ENCODE results near the gene MYO7A. TPM values are rescaled to one million over a fixed set of nuclear protein-coding genes. Genes with fewer than 3 reads are reported as not detected.

MYO7A gene
- 2.2 TPM for polyA plus RNA-seq (2013, experiment 1 of 2)
- 1.3 TPM for polyA plus RNA-seq (2013, experiment 2 of 2)

- no peaks in the 10 kb centered on the region for H3K9me3 ChIP-seq (ENCODE audit: insufficient read depth, low read depth, low read length)
- no peaks in the 10 kb centered on the region for H3K27me3 ChIP-seq (ENCODE audit: insufficient read depth, low read length)
- no peaks in the 10 kb centered on the region for H3K4me1 ChIP-seq (ENCODE audit: insufficient read depth, low read length)
- no peak within 1 kb of the TSS for H3K27ac ChIP-seq (ENCODE audit: low read depth, low read length)
- 38% methylated on average over 20 of the region's 20 CpGs for WGBS
- H3K36me3 ChIP-seq (ENCODE audit: insufficient read depth, low read length): no peaks in the 10 kb centered on the region
- H3K4me3 ChIP-seq (ENCODE audit: low read length): peak within 1 kb of the TSS; percentile 51
- no peak within 1 kb of the TSS for H3K9ac ChIP-seq (ENCODE audit: low read depth, low read length)
Measured at GRCh38 chr11:77127920-77128691, at the start of gene MYO7A. Gene MYO7A (plus strand): TSS chr11:77128246. CDS start chr11:77130635, 2,389 bp downstream.

GRCh38 chr11:77079666-77080065, 48.4 kb upstream of the MYO7A start:
- Histone ChIP-seq H3K27me3 (ENCODE audit: insufficient read depth, low read length) (no peaks in the 10 kb centered on the region), H3K27ac (ENCODE audit: low read depth, low read length) (no peak overlapping the region), H3K9me3 (ENCODE audit: insufficient read depth, low read depth, low read length) (peaks cover 5% of the 10 kb centered on the region; the same call in 1 of the 2 replicates), H3K4me1 (ENCODE audit: insufficient read depth, low read length) (no peaks in the 10 kb centered on the region), H3K36me3 (ENCODE audit: insufficient read depth, low read length) (no peaks in the 10 kb centered on the region), H3K4me3 (ENCODE audit: low read length) (no peak overlapping the region), H3K9ac (ENCODE audit: low read depth, low read length) (no peak overlapping the region)
- WGBS: no CpG with 5 or more reads among the region's 2 CpGs

GRCh38 chr11:77080643-77081210, 47.3 kb upstream of the MYO7A start:
- H3K4me1 ChIP-seq (ENCODE audit: insufficient read depth, low read length): no peaks in the 10 kb centered on the region
- H3K27ac ChIP-seq (ENCODE audit: low read depth, low read length): no peak overlapping the region
- 85% methylated on average over 2 of the region's 2 CpGs for WGBS
- no peak overlapping the region for H3K9ac ChIP-seq (ENCODE audit: low read depth, low read length)
- peaks cover 5% of the 10 kb centered on the region; the same call in 1 of the 2 replicates for H3K9me3 ChIP-seq (ENCODE audit: insufficient read depth, low read depth, low read length)
- H3K4me3 ChIP-seq (ENCODE audit: low read length): no peak overlapping the region
- H3K27me3 ChIP-seq (ENCODE audit: insufficient read depth, low read length): no peaks in the 10 kb centered on the region
- peaks cover 3% of the 10 kb centered on the region; the same call in 1 of the 2 replicates for H3K36me3 ChIP-seq (ENCODE audit: insufficient read depth, low read length)

DNA sequence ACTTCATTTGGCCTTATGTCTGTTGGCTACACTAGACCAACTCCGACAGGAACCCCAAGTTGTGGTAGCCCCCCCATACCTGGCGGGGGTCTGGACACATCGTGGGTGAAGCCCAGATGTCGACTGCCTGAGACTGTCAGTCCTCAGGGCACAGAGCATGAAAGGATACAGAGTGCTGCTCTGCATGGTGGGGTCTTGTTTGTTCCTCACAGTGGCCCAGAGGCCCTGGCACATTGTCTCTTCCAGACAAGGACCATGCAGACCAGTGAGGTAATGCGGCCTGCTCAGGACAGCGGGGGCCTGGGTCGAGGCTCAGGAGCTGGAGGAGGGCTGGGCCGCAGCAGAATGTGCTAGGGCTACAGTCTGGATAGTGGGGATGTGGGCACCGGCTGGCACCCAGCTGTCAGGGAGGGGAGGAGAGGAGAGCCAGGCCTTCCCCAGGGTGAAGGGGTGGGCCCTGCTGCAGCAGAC, 46.6 kb upstream of the MYO7A start:
- Histone ChIP-seq H3K27ac (ENCODE audit: low read depth, low read length) (no peak overlapping the region), H3K4me1 (ENCODE audit: insufficient read depth, low read length) (no peaks in the 10 kb centered on the region), H3K36me3 (ENCODE audit: insufficient read depth, low read length) (peaks cover 3% of the 10 kb centered on the region; the same call in 1 of the 2 replicates), H3K9me3 (ENCODE audit: insufficient read depth, low read depth, low read length) (peaks cover 5% of the 10 kb centered on the region; the same call in 1 of the 2 replicates), H3K9ac (ENCODE audit: low read depth, low read length) (no peak overlapping the region), H3K27me3 (ENCODE audit: insufficient read depth, low read length) (no peaks in the 10 kb centered on the region), H3K4me3 (ENCODE audit: low read length) (no peak overlapping the region)
- 92% methylated on average over 9 of the region's 9 CpGs for WGBS

- no peaks in the 10 kb centered on the region for H3K27me3 ChIP-seq (ENCODE audit: insufficient read depth, low read length)
- H3K4me3 ChIP-seq (ENCODE audit: low read length): no peak overlapping the region
- 82% methylated on average over 11 of the region's 11 CpGs for WGBS
- H3K9me3 ChIP-seq (ENCODE audit: insufficient read depth, low read depth, low read length): peaks cover 5% of the 10 kb centered on the region; the same call in 1 of the 2 replicates
- no peak overlapping the region for H3K9ac ChIP-seq (ENCODE audit: low read depth, low read length)
- no peaks in the 10 kb centered on the region for H3K4me1 ChIP-seq (ENCODE audit: insufficient read depth, low read length)
- H3K27ac ChIP-seq (ENCODE audit: low read depth, low read length): no peak overlapping the region
- H3K36me3 ChIP-seq (ENCODE audit: insufficient read depth, low read length): peaks cover 3% of the 10 kb centered on the region; the same call in 1 of the 2 replicates
Measured at GRCh38 chr11:77081976-77082836, 45.8 kb upstream of the MYO7A start.

DNA sequence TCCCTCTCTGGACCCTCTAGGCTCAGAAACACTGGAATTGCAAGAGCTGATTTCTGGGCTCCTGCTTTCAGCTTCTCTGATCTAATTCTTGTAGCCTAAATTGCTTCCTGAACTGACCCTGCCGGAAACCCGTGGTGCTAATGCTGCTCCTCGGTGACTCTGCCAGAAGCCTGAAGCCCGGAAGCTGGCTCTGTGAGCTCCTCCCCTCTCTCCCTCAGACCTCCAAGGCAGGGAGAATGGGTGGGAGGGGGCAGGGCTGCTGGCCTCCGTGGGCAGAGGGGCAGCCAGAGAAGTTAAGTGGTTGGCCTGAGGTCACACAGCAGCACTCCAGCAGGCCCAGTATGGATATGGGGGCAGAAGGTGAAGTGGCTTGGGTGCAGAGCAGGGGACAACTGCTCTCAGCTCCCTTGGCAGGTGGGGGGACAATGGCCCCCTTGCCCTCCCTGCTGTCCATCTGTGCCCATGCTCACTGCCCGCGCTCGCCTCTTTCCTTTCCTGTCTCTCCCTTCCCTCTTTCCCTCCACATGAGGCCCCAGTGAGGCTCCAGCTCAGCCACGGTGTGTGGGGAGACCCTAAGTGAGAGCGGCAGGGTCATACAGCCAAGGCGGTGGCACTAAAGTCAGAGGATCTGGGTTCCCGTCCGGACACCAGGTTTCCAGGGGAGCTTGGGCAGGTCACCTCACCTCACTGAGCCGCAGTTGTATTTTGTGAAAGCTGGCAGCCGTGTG, 45.0 kb upstream of the MYO7A start:
- no peak overlapping the region for H3K9ac ChIP-seq (ENCODE audit: low read depth, low read length)
- peaks cover 5% of the 10 kb centered on the region; the same call in 1 of the 2 replicates for H3K9me3 ChIP-seq (ENCODE audit: insufficient read depth, low read depth, low read length)
- no peaks in the 10 kb centered on the region for H3K27me3 ChIP-seq (ENCODE audit: insufficient read depth, low read length)
- H3K27ac ChIP-seq (ENCODE audit: low read depth, low read length): no peak overlapping the region
- no peaks in the 10 kb centered on the region for H3K4me1 ChIP-seq (ENCODE audit: insufficient read depth, low read length)
- H3K4me3 ChIP-seq (ENCODE audit: low read length): no peak overlapping the region
- peaks cover 3% of the 10 kb centered on the region; the same call in 1 of the 2 replicates for H3K36me3 ChIP-seq (ENCODE audit: insufficient read depth, low read length)
- WGBS: 80% methylated on average over 14 of the region's 15 CpGs

GRCh38 chr11:77083566-77084245, 44.3 kb upstream of the MYO7A start:
- 95% methylated on average over 12 of the region's 12 CpGs for WGBS
- Histone ChIP-seq H3K27ac (ENCODE audit: low read depth, low read length) (no peak overlapping the region), H3K9me3 (ENCODE audit: insufficient read depth, low read depth, low read length) (peaks cover 5% of the 10 kb centered on the region; the same call in 1 of the 2 replicates), H3K9ac (ENCODE audit: low read depth, low read length) (no peak overlapping the region), H3K4me3 (ENCODE audit: low read length) (no peak overlapping the region), H3K4me1 (ENCODE audit: insufficient read depth, low read length) (no peaks in the 10 kb centered on the region), H3K27me3 (ENCODE audit: insufficient read depth, low read length) (no peaks in the 10 kb centered on the region), H3K36me3 (ENCODE audit: insufficient read depth, low read length) (peaks cover 3% of the 10 kb centered on the region; the same call in 1 of the 2 replicates)

- Histone ChIP-seq H3K9me3 (ENCODE audit: insufficient read depth, low read depth, low read length) (no peaks in the 10 kb centered on the region), H3K4me1 (ENCODE audit: insufficient read depth, low read length) (no peaks in the 10 kb centered on the region)
- 95% methylated on average over 25 of the region's 25 CpGs for WGBS
Measured at GRCh38 chr11:77084581-77085191, 43.4 kb upstream of the MYO7A start.

DNA sequence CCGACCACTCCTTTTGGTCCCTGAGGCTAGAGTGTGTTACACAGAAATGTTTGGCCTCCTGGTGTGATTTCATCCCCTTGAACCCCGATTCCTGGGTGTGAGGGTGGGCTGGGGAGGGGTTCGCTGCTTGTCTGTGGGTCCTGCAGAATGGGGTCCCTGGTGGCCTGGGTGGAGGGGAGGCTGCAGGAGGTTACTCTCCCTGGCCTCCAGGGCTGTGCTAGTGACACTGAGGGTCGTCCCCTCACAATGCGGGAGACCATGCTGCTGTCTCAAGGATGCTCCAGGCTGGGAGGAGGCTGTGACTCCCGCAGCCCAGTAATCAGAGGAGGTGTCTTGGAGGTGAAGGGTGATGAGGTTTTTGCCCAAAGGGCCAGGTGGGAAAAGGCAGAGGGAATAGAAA, 42.4 kb upstream of the MYO7A start:
- H3K36me3 ChIP-seq (ENCODE audit: insufficient read depth, low read length): peaks cover 3% of the 10 kb centered on the region; the same call in 1 of the 2 replicates
- no peak overlapping the region for H3K27ac ChIP-seq (ENCODE audit: low read depth, low read length)
- no peak overlapping the region for H3K4me3 ChIP-seq (ENCODE audit: low read length)
- no peak overlapping the region for H3K9ac ChIP-seq (ENCODE audit: low read depth, low read length)
- H3K9me3 ChIP-seq (ENCODE audit: insufficient read depth, low read depth, low read length): no peaks in the 10 kb centered on the region
- WGBS: 93% methylated on average over 6 of the region's 6 CpGs
- no peaks in the 10 kb centered on the region for H3K4me1 ChIP-seq (ENCODE audit: insufficient read depth, low read length)
- H3K27me3 ChIP-seq (ENCODE audit: insufficient read depth, low read length): no peaks in the 10 kb centered on the region

More at GRCh38 chr11:77084581-77085191, 43.4 kb upstream of the MYO7A start:
- Histone ChIP-seq H3K4me3 (ENCODE audit: low read length) (no peak overlapping the region), H3K9ac (ENCODE audit: low read depth, low read length) (no peak overlapping the region), H3K27ac (ENCODE audit: low read depth, low read length) (no peak overlapping the region), H3K36me3 (ENCODE audit: insufficient read depth, low read length) (peaks cover 3% of the 10 kb centered on the region; the same call in 1 of the 2 replicates), H3K27me3 (ENCODE audit: insufficient read depth, low read length) (no peaks in the 10 kb centered on the region)

Data from HUES64 (cell line).